ENCODE results near the gene ARG2. TPM values are rescaled to one million over a fixed set of nuclear protein-coding genes. Genes with fewer than 3 reads are reported as not detected.

Gene ARG2
- total RNA-seq, 4 donors from 2014 or later: 13.2 to 125 (median 67.6) TPM

DNA sequence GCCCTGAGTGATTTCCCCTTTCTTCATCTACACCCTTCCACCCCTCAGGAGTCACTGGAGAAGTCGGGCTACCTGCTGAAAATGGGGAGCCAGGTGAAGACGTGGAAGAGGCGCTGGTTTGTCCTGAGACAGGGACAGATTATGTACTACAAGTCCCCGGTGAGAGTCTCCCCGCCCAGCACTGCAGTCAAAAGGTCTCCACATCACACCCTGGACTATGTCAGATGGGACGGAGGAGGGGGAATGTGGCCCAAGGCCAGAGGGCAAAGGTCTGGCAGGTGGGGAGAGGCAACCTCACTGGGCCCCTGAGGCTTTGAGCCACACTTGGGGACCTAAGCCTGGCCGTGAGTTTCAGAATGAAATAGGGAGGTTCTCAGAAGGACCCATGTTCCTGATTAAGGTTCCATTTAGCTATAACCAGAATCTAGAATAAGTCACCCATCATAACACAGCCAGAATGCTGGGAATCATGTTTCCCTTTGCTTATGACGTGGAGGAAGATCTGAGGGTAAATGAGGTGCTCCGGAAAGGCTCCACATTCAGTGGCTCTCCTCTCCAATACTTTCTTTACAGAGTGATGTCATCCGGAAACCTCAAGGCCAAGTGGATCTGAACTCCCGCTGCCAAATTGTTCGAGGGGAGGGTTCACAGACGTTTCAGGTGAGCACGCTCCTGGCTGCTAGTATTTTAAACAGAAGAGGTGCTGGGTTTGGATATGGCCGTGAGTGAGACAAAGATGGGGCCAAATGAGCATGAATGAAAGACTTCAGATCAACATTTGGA lies 46.3 kb upstream of the ARG2 start:
- DNase-seq: peak in 2 of 3 donors; percentile 56 to 59
- no peaks in the 10 kb centered on the region for H3K9me3 ChIP-seq
- peaks cover 0 to 18% (median 0%) of the 10 kb centered on the region in 3 donors for H3K36me3 ChIP-seq
- TF ChIP-seq, protein P1, sequence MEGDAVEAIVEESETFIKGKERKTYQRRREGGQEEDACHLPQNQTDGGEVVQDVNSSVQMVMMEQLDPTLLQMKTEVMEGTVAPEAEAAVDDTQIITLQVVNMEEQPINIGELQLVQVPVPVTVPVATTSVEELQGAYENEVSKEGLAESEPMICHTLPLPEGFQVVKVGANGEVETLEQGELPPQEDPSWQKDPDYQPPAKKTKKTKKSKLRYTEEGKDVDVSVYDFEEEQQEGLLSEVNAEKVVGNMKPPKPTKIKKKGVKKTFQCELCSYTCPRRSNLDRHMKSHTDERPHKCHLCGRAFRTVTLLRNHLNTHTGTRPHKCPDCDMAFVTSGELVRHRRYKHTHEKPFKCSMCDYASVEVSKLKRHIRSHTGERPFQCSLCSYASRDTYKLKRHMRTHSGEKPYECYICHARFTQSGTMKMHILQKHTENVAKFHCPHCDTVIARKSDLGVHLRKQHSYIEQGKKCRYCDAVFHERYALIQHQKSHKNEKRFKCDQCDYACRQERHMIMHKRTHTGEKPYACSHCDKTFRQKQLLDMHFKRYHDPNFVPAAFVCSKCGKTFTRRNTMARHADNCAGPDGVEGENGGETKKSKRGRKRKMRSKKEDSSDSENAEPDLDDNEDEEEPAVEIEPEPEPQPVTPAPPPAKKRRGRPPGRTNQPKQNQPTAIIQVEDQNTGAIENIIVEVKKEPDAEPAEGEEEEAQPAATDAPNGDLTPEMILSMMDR (IDR thresholded peaks at IDR 0.05): no peak
- H3K4me3 ChIP-seq: no peak overlapping the region
- no peaks in the 10 kb centered on the region for H3K27me3 ChIP-seq
- no peak overlapping the region for H3K27ac ChIP-seq
- peaks cover 0 to 7% (median 0%) of the 10 kb centered on the region in 4 donors for H3K4me1 ChIP-seq

- TF ChIP-seq, protein P1 (IDR thresholded peaks at IDR 0.05): no peak
- no peak for TF ChIP-seq POLR2A (IDR thresholded peaks at IDR 0.05)
- DNase-seq: peak in 1 of 3 donors; percentile 36
- H3K4me3 ChIP-seq: no peak overlapping the region
- H3K27ac ChIP-seq: no peak overlapping the region
- no peaks in the 10 kb centered on the region for H3K9me3 ChIP-seq
- H3K36me3 ChIP-seq: peaks cover 0 to 18% (median 0%) of the 10 kb centered on the region in 3 donors
- peaks cover 0 to 7% (median 0%) of the 10 kb centered on the region in 4 donors for H3K4me1 ChIP-seq
- H3K27me3 ChIP-seq: no peaks in the 10 kb centered on the region
Measured at GRCh38 chr14:67574156-67574555, 45.6 kb upstream of the ARG2 start.

DNA sequence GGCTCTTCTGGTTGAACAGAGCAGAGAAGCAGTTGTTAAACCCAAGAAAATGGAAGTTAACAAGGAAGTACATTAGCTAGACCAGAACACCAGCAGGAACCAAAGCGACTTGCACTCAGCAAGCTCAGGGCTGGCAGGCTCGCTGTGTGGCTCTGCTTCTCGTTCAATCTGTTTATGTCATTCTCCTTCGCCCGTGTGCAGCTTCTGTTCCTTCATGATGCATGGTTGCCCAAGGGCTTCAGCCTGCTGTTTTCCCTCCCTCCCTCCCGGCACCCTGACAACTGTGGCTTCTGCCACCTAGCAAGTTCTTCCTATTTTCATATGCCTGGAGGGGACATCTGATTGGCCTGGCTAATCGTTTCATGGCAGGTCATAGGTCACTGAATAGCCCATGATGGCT lies 44.9 kb upstream of the ARG2 start:
- Histone ChIP-seq H3K27me3 (no peaks in the 10 kb centered on the region), H3K4me3 (no peak overlapping the region), H3K4me1 (peaks cover 0 to 7% (median 0%) of the 10 kb centered on the region in 4 donors), H3K9me3 (no peaks in the 10 kb centered on the region), H3K27ac (no peak overlapping the region), H3K36me3 (peaks cover 0 to 13% (median 0%) of the 10 kb centered on the region in 3 donors)
- peak in 1 of 3 donors; percentile 32 for DNase-seq
- TF ChIP-seq, protein P1 (IDR thresholded peaks at IDR 0.05): no peak
- TF ChIP-seq POLR2A (IDR thresholded peaks at IDR 0.05): no peak

DNA sequence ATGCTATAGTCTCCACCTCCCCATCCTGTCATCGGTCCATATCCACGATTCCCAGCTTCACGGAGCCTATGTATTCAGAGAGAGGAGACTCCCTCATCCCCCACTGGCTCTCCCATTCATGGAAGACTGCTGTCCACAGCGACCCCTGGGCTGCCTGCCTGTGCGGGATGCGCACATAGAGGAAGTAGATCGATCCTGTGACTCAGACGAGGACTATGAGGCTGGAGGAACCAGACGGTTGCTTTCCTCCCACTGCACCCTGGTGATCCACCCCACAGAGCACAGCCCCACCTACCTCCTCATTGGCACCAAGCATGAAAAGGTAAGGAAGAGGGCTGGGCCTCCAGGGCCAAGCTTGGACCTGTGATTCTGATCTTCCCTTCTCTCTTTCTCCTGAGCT lies 44.0 kb upstream of the ARG2 start:
- no peaks in the 10 kb centered on the region for H3K9me3 ChIP-seq
- peaks cover 0 to 13% (median 0%) of the 10 kb centered on the region in 3 donors for H3K36me3 ChIP-seq
- H3K27me3 ChIP-seq: no peaks in the 10 kb centered on the region
- DNase-seq: peak in 1 of 3 donors; percentile 42
- H3K4me1 ChIP-seq: peaks cover 0 to 7% (median 0%) of the 10 kb centered on the region in 4 donors
- H3K4me3 ChIP-seq: no peak overlapping the region
- no peak overlapping the region for H3K27ac ChIP-seq
- no peak for TF ChIP-seq POLR2A (IDR thresholded peaks at IDR 0.05)
- TF ChIP-seq, protein P1 (IDR thresholded peaks at IDR 0.05): no peak

DNA sequence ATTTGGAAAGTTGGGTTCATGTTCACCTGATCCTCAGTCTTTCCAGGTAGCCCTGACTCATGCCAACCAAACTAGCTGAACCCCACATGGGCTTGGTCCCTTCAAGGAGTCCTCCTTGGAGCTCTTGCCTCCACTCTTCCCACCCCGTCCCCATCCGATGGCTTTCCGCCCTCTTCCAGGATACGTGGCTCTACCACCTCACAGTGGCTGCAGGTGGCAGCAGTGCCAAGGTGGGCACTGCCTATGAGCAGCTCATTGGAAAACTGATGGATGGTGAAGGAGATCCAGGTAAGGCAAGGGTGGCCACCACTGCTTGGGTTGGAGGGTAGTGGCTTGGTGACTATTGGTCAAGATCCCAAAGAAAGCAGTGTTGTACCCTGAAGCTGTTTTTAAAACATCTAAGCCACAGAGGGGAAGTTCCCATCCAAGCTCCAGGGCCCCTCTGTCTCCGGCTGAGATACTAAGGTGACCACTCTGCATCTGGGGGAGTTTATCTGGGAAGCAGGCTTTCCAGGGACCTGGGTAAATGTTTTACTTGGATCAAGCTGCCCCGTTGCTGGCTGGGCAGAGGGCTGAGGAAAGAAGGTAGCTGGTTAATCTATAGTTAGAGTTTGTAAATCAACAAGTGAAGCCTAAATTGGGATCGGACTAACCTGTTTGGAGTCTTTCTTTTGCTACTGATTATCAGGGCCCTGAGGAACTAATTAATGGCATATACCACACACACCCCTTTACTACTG lies 43.3 kb upstream of the ARG2 start:
- no peaks in the 10 kb centered on the region for H3K27me3 ChIP-seq
- TF ChIP-seq, protein P1 (IDR thresholded peaks at IDR 0.05): no peak
- no peak for TF ChIP-seq POLR2A (IDR thresholded peaks at IDR 0.05)
- no peak for DNase-seq
- peaks cover 0 to 13% (median 0%) of the 10 kb centered on the region in 3 donors for H3K36me3 ChIP-seq
- no peak overlapping the region for H3K4me3 ChIP-seq
- no peaks in the 10 kb centered on the region for H3K9me3 ChIP-seq
- H3K4me1 ChIP-seq: peaks cover 0 to 7% (median 0%) of the 10 kb centered on the region in 4 donors
- no peak overlapping the region for H3K27ac ChIP-seq

Data from Peyer's patch (tissue), 4 donors.